ENCODE measurements around the gene CHCHD3.

DNA sequence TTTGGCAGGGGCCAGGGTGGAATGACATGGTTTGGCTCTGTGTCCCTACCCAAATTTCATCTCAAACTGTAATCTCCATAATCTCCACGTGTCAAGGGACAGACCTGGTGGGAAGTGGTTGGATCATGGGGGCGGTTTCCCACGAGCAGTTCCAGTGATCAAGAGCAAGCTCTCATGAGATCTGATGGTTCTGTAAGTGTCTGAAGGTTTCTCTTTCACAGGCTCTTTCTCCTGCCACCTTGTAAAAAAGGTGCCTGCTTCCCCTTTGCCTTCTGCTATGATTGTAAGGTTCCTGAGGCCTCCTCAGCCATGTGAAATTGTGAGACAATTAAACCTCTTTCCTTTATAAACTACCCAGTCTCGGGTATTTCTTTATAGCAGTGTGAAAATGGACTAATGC is 188.3 kb downstream of the CHCHD3 start:
- no peak for TF ChIP-seq GLI4 (tag by site-specific recombination; IDR thresholded peaks at IDR 0.05)
- no peak for TF ChIP-seq ZNF548 (tag by site-specific recombination; IDR thresholded peaks at IDR 0.05)
- TF ChIP-seq ZNF138 (tag by site-specific recombination; IDR thresholded peaks at IDR 0.05; ENCODE audit: borderline replicate concordance): no peak
- no peak for TF ChIP-seq ZNF292 (tag by site-specific recombination; IDR thresholded peaks at IDR 0.05; ENCODE audit: borderline replicate concordance, low read depth)
- TF ChIP-seq ZNF350 (tag by site-specific recombination; IDR thresholded peaks at IDR 0.05): no peak
